Endothelial cell (in vitro differentiated cells): Measurements from ENCODE around the gene REST. TPM values are rescaled to one million over a fixed set of nuclear protein-coding genes. Genes with fewer than 3 reads are reported as not detected.
A peak's percentile ranks its signal among the peaks of the same experiment; 100 is the strongest.

ENCODE experiments used
- DNase-seq: peaks from one replicate; pipeline ENCODE4 v3.0.0; 2021; ENCODE audit warnings: low spot score
- H3K27ac Mint-ChIP-seq: one replicate; pipeline ENCODE4 v1.8.0; 2021; ENCODE audit warnings: mixed read lengths, inconsistent platforms; ENCODE audit not compliant: unreplicated experiment
- H3K27me3 Mint-ChIP-seq: one replicate; pipeline ENCODE4 v1.8.0; 2021; ENCODE audit warnings: mild to moderate bottlenecking, moderate library complexity, mixed read lengths, inconsistent platforms; ENCODE audit not compliant: unreplicated experiment
- H3K36me3 Mint-ChIP-seq: one replicate; pipeline ENCODE4 v1.8.0; 2021; ENCODE audit warnings: mild to moderate bottlenecking, low read depth, mixed read lengths, inconsistent platforms; ENCODE audit not compliant: unreplicated experiment
- H3K4me1 Mint-ChIP-seq: one replicate; pipeline ENCODE4 v1.8.0; 2021; ENCODE audit warnings: mild to moderate bottlenecking, mixed read lengths, inconsistent platforms; ENCODE audit not compliant: unreplicated experiment
- H3K4me3 Mint-ChIP-seq: one replicate; pipeline ENCODE4 v1.8.0; 2021; ENCODE audit warnings: mild to moderate bottlenecking, mixed read lengths, inconsistent platforms; ENCODE audit not compliant: unreplicated experiment
- H3K9me3 Mint-ChIP-seq: one replicate; pipeline ENCODE4 v1.8.0; 2021; ENCODE audit warnings: mixed read lengths, inconsistent platforms; ENCODE audit not compliant: unreplicated experiment
- total RNA-seq: library from RNA; stranded (reverse); fragmentation: NEBNext Ultra II Directional; extraction: Animal tissue kit (Norgen Biotek cat#: 25700); gene quantifications from one replicate; pipeline ENCODE4 v1.2.1, GENCODE V29; 2021; ENCODE audit not compliant: unreplicated experiment
- TF ChIP-seq, protein P1 (sequence below): fragments of 200-600 bp; sonication (generic); IDR thresholded peaks from one replicate; pipeline ENCODE4 v1.5.0; 2021; ENCODE audit warnings: antibody characterized with exemption; ENCODE audit not compliant: unreplicated experiment

Gene REST
- total RNA-seq, 1 donor from 2014 or later: 70.4 TPM

DNA sequence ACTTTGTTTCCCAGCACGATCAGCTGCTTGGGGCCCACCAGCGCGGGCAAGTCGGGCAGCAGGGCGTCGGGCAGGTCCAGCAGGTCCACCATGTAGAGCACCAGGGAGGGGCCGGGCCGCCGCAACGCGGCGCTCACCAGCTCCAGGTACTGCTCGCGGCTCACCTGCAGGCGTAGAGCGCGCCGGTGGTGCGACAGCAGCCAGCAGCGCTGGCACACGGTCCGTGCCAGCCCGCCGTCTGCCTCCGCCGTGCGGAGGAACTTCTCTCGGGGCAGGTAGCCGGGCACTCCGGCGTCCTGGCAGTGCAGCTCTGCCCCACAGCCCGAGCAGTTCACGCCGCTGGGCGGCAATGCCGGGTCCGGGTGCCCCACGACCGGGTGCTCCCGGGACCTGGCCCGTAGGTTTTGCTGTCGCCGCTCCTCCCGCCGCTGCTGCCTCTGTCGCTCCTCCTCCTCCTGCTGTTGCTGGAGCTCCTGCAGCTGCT is 69.2 kb downstream of the REST start:
- H3K27ac Mint-ChIP-seq: peak overlapping the region; percentile 89
- H3K4me3 Mint-ChIP-seq: peak overlapping the region; percentile 99
- peaks cover 15% of the 10 kb centered on the region for H3K27me3 Mint-ChIP-seq
- peaks cover 25% of the 10 kb centered on the region for H3K36me3 Mint-ChIP-seq
- no peaks in the 10 kb centered on the region for H3K9me3 Mint-ChIP-seq
- TF ChIP-seq, protein P1, sequence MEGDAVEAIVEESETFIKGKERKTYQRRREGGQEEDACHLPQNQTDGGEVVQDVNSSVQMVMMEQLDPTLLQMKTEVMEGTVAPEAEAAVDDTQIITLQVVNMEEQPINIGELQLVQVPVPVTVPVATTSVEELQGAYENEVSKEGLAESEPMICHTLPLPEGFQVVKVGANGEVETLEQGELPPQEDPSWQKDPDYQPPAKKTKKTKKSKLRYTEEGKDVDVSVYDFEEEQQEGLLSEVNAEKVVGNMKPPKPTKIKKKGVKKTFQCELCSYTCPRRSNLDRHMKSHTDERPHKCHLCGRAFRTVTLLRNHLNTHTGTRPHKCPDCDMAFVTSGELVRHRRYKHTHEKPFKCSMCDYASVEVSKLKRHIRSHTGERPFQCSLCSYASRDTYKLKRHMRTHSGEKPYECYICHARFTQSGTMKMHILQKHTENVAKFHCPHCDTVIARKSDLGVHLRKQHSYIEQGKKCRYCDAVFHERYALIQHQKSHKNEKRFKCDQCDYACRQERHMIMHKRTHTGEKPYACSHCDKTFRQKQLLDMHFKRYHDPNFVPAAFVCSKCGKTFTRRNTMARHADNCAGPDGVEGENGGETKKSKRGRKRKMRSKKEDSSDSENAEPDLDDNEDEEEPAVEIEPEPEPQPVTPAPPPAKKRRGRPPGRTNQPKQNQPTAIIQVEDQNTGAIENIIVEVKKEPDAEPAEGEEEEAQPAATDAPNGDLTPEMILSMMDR: no peak
- H3K4me1 Mint-ChIP-seq: peaks cover 27% of the 10 kb centered on the region
- no peak for DNase-seq

DNA sequence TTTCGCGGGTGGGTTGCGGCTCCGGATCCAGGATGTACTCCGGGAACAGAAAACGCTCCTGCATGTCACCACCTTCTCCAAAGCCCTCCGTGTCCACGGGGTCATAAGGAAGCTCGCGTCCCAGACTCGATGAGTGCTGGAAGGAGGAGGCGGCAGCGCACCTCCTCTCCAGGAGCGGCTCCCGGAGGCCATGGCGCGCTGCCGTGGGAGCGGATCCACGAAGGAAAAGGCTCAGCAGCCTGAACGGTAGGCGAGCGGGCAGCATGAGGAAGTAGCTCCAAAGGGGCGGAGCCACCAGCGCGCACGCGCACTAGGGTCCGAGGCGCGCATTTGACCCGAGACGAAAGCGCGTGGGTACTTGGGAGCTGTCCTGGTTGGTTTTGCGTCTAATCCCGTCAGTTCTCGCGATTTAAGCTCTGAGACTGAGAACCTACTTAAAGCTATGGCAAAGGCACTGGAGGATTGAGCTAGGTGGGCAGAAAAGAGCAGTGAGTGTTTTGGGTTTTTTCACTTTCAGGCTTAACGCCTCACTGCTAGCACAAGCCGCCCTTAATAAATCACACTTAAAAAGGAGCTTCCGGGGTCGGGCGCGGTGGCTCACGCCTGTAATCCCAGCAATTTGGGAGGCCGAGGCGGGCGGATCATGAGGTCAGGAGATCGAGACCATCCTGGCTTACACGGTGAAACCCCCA is 69.8 kb downstream of the REST start, which contains the start of gene NOA1:
Gene NOA1 (minus strand): TSS at position 286 of the 692 bp plus-strand sequence. CDS start 21 bp downstream, at position 265.
- TF ChIP-seq, protein P1: no peak
- peaks cover 15% of the 10 kb centered on the region for H3K27me3 Mint-ChIP-seq
- H3K36me3 Mint-ChIP-seq: peaks cover 20% of the 10 kb centered on the region
- DNase-seq: peak; percentile 99
- H3K9me3 Mint-ChIP-seq: no peaks in the 10 kb centered on the region
- peak within 1 kb of the TSS; percentile 89 for H3K27ac Mint-ChIP-seq
- H3K4me1 Mint-ChIP-seq: peaks cover 31% of the 10 kb centered on the region
- H3K4me3 Mint-ChIP-seq: peak within 1 kb of the TSS; percentile 99

DNA sequence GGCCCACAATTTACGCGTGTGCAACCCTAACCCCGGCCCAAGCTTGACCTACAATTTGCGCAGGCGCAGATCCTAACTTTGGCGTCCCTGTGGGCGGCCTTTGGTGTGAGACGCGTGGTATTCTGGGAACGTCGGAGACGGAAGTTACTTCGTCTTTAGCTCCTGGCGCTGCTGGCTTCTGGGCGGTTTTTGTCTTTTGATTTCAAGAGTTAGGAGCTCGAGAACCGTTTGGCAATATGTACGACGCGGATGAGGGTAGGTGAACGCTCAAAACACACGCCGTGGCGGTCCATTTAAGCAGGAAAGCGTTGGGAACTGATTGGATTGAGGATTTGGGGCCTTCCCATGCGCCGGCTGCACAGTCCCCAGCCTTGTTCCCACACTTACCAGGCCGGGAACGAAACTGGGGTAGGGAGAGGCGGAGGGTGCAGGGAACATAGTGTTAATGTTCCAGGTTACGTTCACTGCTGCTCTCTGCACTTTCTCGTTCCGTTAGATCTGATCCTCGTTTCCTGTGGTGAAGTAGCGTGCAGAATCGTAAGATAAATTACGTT is 71.1 kb downstream of the REST start, which contains the start of gene POLR2B:
Gene POLR2B (plus strand): TSS at position 147 of the 554 bp plus-strand sequence. CDS start 90 bp downstream, at position 237.
- H3K9me3 Mint-ChIP-seq: no peaks in the 10 kb centered on the region
- H3K4me3 Mint-ChIP-seq: peak within 1 kb of the TSS; percentile 99
- TF ChIP-seq, protein P1: no peak
- H3K4me1 Mint-ChIP-seq: peaks cover 35% of the 10 kb centered on the region
- peak; percentile 93 for DNase-seq
- peaks cover 8% of the 10 kb centered on the region for H3K36me3 Mint-ChIP-seq
- peaks cover 15% of the 10 kb centered on the region for H3K27me3 Mint-ChIP-seq
- peak within 1 kb of the TSS; percentile 99 for H3K27ac Mint-ChIP-seq

DNA sequence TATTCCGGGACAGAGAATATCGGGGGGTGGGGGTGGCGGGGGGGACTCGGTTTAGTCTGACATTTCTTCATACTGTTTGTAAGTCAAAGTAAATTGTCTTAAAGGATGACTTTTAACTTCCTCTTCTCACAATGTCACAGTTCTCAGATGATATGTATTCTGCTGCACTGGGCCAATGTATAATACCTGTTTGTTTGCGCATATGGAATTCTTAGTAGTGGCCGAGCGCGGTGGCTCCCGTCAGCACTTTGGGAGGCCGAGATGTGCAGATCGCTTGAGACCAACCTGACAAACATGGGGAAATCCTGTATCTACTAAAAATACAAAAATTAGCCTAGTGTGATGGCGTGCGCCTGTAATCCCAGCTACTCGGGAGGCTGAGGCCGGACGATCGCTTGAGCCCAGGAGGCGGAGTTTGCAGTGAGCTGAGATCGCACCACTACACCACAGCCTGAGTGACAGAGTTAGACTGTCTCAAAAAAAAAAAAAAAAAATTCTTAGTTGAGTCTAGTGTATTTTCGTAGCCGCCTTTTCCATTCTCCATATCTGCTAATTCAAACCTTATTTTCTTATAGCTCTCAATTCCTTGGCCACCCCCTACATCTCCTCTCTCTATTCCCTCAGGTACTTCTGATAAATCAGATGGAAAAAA is 71.8 kb downstream of the REST start:
- Mint-ChIP-seq H3K4me1 (peaks cover 35% of the 10 kb centered on the region), H3K36me3 (peaks cover 4% of the 10 kb centered on the region), H3K27ac (peak overlapping the region; percentile 99), H3K9me3 (no peaks in the 10 kb centered on the region), H3K4me3 (peak overlapping the region; percentile 99), H3K27me3 (peaks cover 15% of the 10 kb centered on the region)
- TF ChIP-seq, protein P1: no peak
- peak; percentile 39 for DNase-seq
